Measurements from ENCODE around the gene MAP4K3.
"Not testable (repeated sequence)": the region's sequence is repeated elsewhere in the genome, so short reads cannot be mapped to it uniquely, and the experiment has no call there.

The MAP4K3 gene

GRCh38 chr2:39407516-39408296 is 29.4 kb downstream of the MAP4K3 start:
- no peak for DNase-seq

- no peak for DNase-seq
Observed at GRCh38 chr2:39405364-39405763, 31.7 kb downstream of the MAP4K3 start.

GRCh38 chr2:39403311-39403710 is 33.8 kb downstream of the MAP4K3 start:
- no peak for DNase-seq

GRCh38 chr2:39401319-39401718 is 35.8 kb downstream of the MAP4K3 start:
- no peak for DNase-seq

GRCh38 chr2:39399570-39399969 is 37.5 kb downstream of the MAP4K3 start:
- no peak for DNase-seq

GRCh38 chr2:39395313-39395712 is 41.8 kb downstream of the MAP4K3 start:
- DNase-seq = no peak

- DNase-seq = no peak
Observed at GRCh38 chr2:39394516-39394961, 42.5 kb downstream of the MAP4K3 start.

- no peak for DNase-seq
Observed at GRCh38 chr2:39392672-39393071, 44.4 kb downstream of the MAP4K3 start.

- DNase-seq = no peak
Observed at GRCh38 chr2:39390216-39390615, 46.9 kb downstream of the MAP4K3 start.

- no peak for DNase-seq
Observed at GRCh38 chr2:39386064-39386463, 51.0 kb downstream of the MAP4K3 start.

GRCh38 chr2:39385172-39385571 is 51.9 kb downstream of the MAP4K3 start:
- DNase-seq = no peak

- not testable (repeated sequence) for DNase-seq
Observed at GRCh38 chr2:39384071-39384470, 53.0 kb downstream of the MAP4K3 start.

GRCh38 chr2:39383146-39383545 is 53.9 kb downstream of the MAP4K3 start:
- DNase-seq = no peak

- DNase-seq = no peak
Observed at GRCh38 chr2:39381653-39382052, 55.4 kb downstream of the MAP4K3 start.

- no peak for DNase-seq
Observed at GRCh38 chr2:39380525-39381150, 56.4 kb downstream of the MAP4K3 start.

GRCh38 chr2:39379643-39380524 is 57.2 kb downstream of the MAP4K3 start:
- DNase-seq = peak; percentile 24

GRCh38 chr2:39378968-39379367 is 58.1 kb downstream of the MAP4K3 start:
- DNase-seq = no peak

GRCh38 chr2:39377226-39377939 is 59.7 kb downstream of the MAP4K3 start:
- DNase-seq = no peak

- DNase-seq = no peak
Observed at GRCh38 chr2:39375917-39376316, 61.2 kb downstream of the MAP4K3 start.

- DNase-seq = no peak
Observed at GRCh38 chr2:39373181-39373802, 63.8 kb downstream of the MAP4K3 start.

GRCh38 chr2:39370101-39370500 is 67.0 kb downstream of the MAP4K3 start:
- no peak for DNase-seq

GRCh38 chr2:39368846-39369245 is 68.2 kb downstream of the MAP4K3 start:
- no peak for DNase-seq

All from NCI-H1092 treated with DMSO at 0.1 percent for 48 hours (cell line).